Esophagus squamous epithelium (tissue), 5 donors: ENCODE data around the gene LRRC56. TPM values are rescaled to one million over a fixed set of nuclear protein-coding genes. Genes with fewer than 3 reads are reported as not detected.

Experiments
- DNase-seq: peaks from one replicate; lab custom pipeline; 2025; lab: John Stamatoyannopoulos, UW
- H3K27ac ChIP-seq, 4 donors: fragments of 200-600 bp; sonication (generic); one replicate each; pipeline ENCODE4 v1.5.1; 2016 to 2019; ENCODE audit warnings: mild to moderate bottlenecking in 1 of 4
- H3K27me3 ChIP-seq, 4 donors: fragments of 200-600 bp; sonication (generic); 1 replicate in 3 of 4; 2 replicates in 1 of 4; pipeline versions ENCODE4 v1.5.1 to v1.6.0; 2017 to 2021; ENCODE audit warnings: antibody characterized with exemption in 1 of 4
- H3K36me3 ChIP-seq, 3 donors: fragments of 200-600 bp; sonication (generic); one replicate each; pipeline ENCODE4 v1.5.1; 2016 to 2019
- H3K4me1 ChIP-seq, 3 donors: fragments of 200-600 bp; sonication (generic); one replicate each; pipeline ENCODE4 v1.5.1; 2017 to 2019
- H3K4me3 ChIP-seq, 4 donors: fragments of 200-600 bp; sonication (generic); 1 replicate in 3 of 4; 2 replicates in 1 of 4; pipeline ENCODE4 v1.5.1; 2016 to 2019; ENCODE audit warnings: mild to moderate bottlenecking in 2 of 4, moderate library complexity in 1 of 4
- H3K9me3 ChIP-seq, 3 donors: fragments of 200-600 bp; sonication (generic); one replicate each; pipeline ENCODE4 v1.5.1; 2016 to 2019
- CTCF ChIP-seq, 6 experiments: fragments of 450-650 bp in 4 of 6; fragments of 200-600 bp in 2 of 6; sonication (generic) in 2 of 6; IDR thresholded peaks; one replicate each; pipeline ENCODE4 v1.5.1; 2016 to 2019; ENCODE audit warnings: antibody characterized with exemption in 6 of 6, mild to moderate bottlenecking in 4 of 6, moderate library complexity in 4 of 6
- POLR2A ChIP-seq, 4 donors: fragments of 450-650 bp; IDR thresholded peaks; one replicate each; pipeline ENCODE4 v1.6.1; 2017; ENCODE audit warnings: antibody characterized with exemption in 4 of 4, mild to moderate bottlenecking in 4 of 4, moderate library complexity in 3 of 4
- WGBS, 2 donors: methylation state at CpG; one replicate each; pipeline ENCODE4 v1.1.5; 2018; 5-methylcytosine and 5-hydroxymethylcytosine counted together
- intact Hi-C: fragments of 100-400 bp; cut with DNase I; formaldehyde crosslinking; loops from one replicate; pipeline ENCODE4 v1.15.0; 2022
- total RNA-seq, 4 donors: library from RNA; depleted of rRNA; stranded (reverse); fragments of >200 nt; gene quantifications; one replicate each; pipeline ENCODE4 v1.1.0, GENCODE V29; 2016
- donor health status: DM: yes; HTN: yes; CAD: no.

Gene LRRC56
- total RNA-seq, 4 donors from 2014 or later: 0.35 to 2.3 (median 1.2) TPM

GRCh38 chr11:518463-519202 is 18.7 kb upstream of the LRRC56 start:
- DNase-seq: peak; percentile 68
- Histone ChIP-seq H3K36me3 (peaks cover 0 to 6% (median 0%) of the 10 kb centered on the region in 3 donors), H3K27ac (peak overlapping the region; percentile 86 to 94 (median 90)), H3K27me3 (no peaks in the 10 kb centered on the region), H3K4me3 (peak overlapping the region in 3 of 4 donors; percentile 25 to 57 (median 36)), H3K4me1 (peaks cover 8 to 53% (median 14%) of the 10 kb centered on the region in 3 donors), H3K9me3 (no peaks in the 10 kb centered on the region)
- WGBS, 2 donors: 8 to 51% methylated on average over 7 to 29 of the region's 74 CpGs
- TF ChIP-seq POLR2A (IDR thresholded peaks at IDR 0.05) (peak in 1 of 4 donors; percentile 29), CTCF (IDR thresholded peaks at IDR 0.05) (peak; percentile 97 to 100 (median 100))
- intact Hi-C loops: loop anchor here (5.0 kb wide), 1 partner anchor 71 kb away; no protein-coding TSS in a partner anchor

- 91 to 93% methylated on average over 37 to 39 of the region's 39 CpGs for WGBS, 2 donors
Observed at GRCh38 chr11:520428-521176, 16.7 kb upstream of the LRRC56 start.

GRCh38 chr11:521177-521688 is 16.1 kb upstream of the LRRC56 start:
- Histone ChIP-seq H3K36me3 (no peaks in the 10 kb centered on the region), H3K4me1 (peaks cover 5 to 29% (median 8%) of the 10 kb centered on the region in 3 donors), H3K9me3 (no peaks in the 10 kb centered on the region), H3K4me3 (no peak overlapping the region), H3K27me3 (no peaks in the 10 kb centered on the region), H3K27ac (no peak overlapping the region)
- 72 to 79% methylated on average over 2 to 8 of the region's 10 CpGs for WGBS, 2 donors
- TF ChIP-seq CTCF (IDR thresholded peaks at IDR 0.05) (no peak), POLR2A (IDR thresholded peaks at IDR 0.05) (no peak)
- no peak for DNase-seq
- intact Hi-C loops: loop anchor here (5.0 kb wide), 1 partner anchor 64 kb away; no protein-coding TSS in a partner anchor

More at GRCh38 chr11:520428-521176, 16.7 kb upstream of the LRRC56 start:
- no peaks in the 10 kb centered on the region for H3K27me3 ChIP-seq
- intact Hi-C loops: loop anchor here (5.0 kb wide), 1 partner anchor 63 kb away; no protein-coding TSS in a partner anchor
- TF ChIP-seq CTCF (IDR thresholded peaks at IDR 0.05): no peak
- H3K36me3 ChIP-seq: no peaks in the 10 kb centered on the region
- H3K4me3 ChIP-seq: no peak overlapping the region
- no peak overlapping the region for H3K27ac ChIP-seq
- peaks cover 5 to 35% (median 8%) of the 10 kb centered on the region in 3 donors for H3K4me1 ChIP-seq
- no peak for DNase-seq
- no peaks in the 10 kb centered on the region for H3K9me3 ChIP-seq

DNA sequence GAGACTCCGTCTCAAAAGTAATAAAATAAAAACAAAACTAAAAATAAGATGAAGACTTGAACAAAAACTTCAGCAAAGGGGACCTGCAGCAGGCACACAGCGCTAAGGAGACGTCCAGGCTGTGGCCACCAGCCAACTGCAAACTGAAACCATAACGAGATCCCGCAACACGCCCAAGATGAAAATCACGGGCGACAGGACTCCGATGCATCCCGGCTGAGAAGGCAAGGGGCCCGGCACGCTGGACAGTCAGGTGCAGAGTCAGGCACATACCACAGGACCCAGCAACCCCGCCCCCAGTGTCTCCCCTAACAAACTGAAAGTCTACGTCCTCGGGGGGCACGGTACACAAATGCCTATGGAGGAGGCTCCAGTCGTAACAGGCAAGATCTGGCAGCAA is 11.1 kb upstream of the LRRC56 start:
- Histone ChIP-seq H3K27ac (no peak overlapping the region), H3K4me1 (no peaks in the 10 kb centered on the region), H3K36me3 (peaks cover 0 to 14% (median 0%) of the 10 kb centered on the region in 3 donors), H3K27me3 (no peaks in the 10 kb centered on the region), H3K4me3 (no peak overlapping the region), H3K9me3 (no peaks in the 10 kb centered on the region)
- intact Hi-C loops: no loop called here
- TF ChIP-seq CTCF (IDR thresholded peaks at IDR 0.05) (no peak), POLR2A (IDR thresholded peaks at IDR 0.05) (no peak)
- 68 to 74% methylated on average over 16 to 17 of the region's 17 CpGs for WGBS, 2 donors
- DNase-seq: no peak
